ENCODE measurements around the gene MIEF2.

MIEF2 gene

DNA sequence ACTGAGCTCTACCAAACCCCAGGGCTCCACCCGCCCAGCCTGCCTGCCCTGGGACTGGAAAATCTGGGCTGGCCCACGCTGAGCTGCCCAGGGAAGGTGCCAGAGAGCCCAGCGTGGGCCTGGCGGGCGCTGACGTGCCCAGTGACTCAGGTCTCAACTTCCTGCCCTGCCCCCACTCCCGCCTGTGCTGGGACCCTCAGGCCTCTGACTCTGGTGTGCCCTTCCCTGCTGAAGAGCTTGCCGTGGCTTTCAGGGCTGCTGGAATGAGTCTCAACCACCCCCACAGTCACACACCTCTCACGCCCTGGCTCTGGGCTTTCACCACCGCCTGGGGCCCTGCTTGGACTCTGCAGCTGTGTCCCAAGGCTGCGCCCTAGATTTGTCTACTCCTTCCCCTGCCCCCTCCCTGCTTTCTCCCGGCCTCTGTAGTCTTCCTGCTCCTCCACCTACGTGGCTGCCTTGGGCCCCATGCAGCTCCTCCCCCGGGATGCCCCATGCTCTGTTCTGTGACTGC is 24.7 kb upstream of the MIEF2 start:
- DNase-seq (ENCODE audit: low read depth) = no peak

DNA sequence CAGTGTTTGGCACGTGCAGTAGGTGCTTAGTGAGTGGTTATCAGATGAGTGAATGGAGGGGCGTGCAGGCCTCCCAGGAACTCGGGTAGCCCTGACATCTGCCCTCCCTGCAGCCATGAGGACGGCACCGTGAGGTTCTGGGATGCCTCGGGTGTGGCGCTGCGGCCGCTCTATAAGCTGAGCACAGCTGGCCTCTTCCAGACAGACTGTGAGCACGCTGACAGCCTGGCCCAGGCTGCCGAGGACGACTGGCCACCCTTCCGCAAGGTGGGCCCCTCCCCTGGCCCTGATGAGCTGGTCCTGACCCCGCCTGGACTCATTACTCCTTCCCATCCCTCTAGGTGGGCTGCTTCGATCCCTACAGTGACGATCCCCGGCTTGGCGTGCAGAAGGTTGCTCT is 24.0 kb upstream of the MIEF2 start:
- no peak for DNase-seq (ENCODE audit: low read depth)

DNA sequence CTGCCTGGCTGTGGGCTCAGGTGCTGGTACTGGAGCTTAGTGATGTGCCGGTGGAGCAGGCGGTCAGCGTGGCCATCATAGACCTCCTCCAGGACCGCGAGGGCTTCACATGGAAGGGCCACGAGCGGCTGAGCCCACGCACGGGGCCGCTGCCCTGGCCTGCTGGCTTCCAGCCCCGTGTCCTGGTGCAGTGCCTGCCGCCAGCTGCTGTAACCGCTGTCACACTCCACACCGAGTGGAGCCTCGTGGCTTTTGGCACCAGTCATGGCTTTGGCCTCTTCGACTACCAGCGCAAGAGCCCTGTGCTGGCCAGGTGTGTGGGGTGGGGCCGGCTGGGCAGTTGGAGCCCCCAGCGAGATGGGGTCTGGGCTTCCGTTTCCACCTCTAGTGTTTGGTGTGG is 23.0 kb upstream of the MIEF2 start:
- no peak for DNase-seq (ENCODE audit: low read depth)

DNA sequence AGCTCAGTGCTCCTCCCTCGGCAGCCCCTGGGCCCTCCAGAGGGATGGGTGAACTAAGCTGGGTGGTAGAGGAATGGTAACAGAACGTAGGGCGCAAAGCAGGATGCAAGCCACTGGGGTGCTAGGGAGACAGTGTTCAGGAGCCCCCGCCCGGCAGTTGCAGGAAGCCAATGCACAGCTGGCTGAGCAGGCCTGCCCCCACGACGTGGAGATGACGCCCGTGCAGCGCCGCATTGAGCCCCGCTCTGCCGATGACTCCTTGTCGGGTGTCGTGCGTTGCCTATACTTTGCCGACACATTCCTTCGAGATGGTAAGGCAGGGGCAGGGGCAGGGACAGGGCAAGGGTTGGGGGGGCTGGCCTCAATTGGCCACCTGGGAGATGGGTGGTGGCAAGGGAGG is 22.2 kb upstream of the MIEF2 start:
- DNase-seq (ENCODE audit: low read depth) = no peak

DNA sequence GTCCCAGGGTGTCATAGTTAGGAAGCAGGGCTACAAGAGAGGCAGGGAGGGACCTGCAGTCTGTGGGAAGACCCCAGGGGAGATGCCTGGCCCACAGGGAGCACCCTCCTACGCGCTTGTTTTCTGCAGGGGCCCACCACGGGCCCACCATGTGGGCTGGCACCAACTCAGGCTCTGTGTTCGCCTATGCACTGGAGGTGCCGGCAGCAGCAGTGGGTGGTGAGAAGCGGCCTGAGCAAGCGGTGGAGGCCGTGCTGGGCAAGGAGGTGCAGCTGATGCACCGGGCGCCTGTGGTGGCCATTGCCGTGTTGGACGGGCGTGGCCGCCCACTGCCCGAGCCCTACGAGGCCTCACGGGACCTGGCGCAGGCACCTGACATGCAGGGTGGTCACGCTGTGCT is 20.0 kb upstream of the MIEF2 start:
- DNase-seq (ENCODE audit: low read depth) = no peak

DNA sequence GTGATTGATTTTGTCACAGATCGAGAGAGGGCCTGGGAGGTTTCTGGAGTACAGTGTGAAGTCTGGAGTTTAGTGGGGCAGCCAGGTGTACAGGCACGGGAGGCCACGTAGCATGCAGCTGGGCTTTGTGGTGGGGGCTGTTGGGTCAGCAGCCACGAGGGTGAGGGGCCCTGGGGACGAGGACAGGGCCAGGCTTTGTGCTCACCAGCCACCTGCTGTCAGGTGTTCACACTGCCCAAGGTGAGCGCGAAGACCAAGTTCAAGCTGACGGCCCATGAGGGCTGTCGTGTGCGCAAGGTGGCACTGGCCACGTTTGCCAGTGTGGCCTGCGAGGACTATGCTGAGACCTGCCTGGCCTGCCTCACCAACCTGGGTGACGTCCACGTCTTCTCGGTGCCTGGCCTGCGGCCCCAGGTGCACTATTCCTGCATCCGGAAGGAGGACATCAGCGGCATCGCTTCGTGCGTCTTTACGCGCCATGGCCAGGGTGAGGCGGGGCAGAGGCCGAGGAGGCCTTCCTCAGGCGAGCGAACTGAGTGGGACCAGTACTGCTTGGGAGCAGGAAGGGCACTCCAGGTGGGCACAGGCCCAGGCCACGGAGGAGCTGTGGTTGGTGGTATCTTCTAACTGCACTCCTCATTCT is 19.1 kb upstream of the MIEF2 start:
- no peak for DNase-seq (ENCODE audit: low read depth)

DNA sequence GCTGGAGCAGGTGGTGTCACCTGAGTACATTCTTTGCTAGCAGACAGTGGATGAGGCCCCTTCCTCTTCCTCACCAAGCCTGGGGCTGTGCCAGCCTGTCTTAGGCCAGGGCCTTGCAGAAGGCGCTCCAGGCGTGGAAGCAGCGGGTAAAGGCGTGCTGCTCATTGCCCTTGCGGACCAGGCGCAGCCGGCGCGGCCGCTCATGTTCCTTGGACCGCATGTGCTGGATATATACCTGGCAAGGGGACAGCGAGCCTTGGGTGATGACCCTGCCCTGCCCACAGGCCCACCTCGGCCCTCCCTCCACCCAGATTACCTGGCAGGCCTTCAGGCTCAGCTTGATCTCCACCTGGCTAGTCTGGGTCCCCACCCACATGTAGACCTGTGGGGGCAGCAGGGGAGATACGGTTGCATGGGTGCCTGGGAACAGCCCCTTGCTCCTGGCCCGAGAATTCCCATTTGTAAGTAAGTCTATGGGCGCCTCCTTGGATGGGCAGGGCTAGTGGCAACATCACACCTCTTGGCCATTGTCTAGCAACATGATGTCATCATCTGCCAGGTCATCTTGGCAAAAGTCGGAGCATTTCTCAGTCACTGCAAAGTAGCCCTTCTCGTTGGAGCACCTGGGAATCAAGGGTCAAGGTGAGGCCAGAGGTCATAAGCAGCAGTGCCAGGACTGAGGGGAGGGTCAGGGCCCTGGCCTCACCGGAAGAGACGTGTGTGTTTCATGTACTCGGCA is 15.3 kb upstream of the MIEF2 start:
- no peak for DNase-seq (ENCODE audit: low read depth)

DNA sequence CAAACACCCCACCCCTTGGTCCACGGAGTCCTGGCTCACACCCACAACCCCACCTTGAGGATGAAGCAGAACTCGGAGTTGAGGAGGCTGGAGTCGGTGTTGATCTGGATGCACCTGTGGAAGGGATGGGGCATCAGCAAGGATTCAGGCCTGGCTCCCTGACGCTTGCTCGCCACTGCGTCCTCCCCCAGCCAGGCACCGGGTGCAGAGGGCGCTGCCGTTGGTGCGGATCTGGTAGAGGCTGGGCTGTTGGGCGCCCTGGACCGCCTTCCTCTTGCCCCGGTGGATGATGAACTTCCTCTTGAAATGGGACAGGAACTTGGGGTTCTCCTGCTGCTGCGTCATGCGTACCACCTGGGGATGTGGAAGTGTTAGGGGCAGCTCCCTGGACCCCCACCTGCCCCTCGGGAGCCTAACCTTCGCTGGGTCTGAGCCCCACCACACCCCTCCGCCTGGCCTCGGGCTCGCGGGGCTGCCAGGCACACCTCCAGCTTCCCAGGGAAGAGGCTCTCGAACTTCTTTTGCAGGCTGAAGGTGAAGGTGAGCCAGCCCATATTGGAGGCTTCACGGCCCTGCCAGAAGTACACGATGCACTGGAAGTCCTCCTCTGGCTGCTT is 14.2 kb upstream of the MIEF2 start:
- no peak for DNase-seq (ENCODE audit: low read depth)

DNA sequence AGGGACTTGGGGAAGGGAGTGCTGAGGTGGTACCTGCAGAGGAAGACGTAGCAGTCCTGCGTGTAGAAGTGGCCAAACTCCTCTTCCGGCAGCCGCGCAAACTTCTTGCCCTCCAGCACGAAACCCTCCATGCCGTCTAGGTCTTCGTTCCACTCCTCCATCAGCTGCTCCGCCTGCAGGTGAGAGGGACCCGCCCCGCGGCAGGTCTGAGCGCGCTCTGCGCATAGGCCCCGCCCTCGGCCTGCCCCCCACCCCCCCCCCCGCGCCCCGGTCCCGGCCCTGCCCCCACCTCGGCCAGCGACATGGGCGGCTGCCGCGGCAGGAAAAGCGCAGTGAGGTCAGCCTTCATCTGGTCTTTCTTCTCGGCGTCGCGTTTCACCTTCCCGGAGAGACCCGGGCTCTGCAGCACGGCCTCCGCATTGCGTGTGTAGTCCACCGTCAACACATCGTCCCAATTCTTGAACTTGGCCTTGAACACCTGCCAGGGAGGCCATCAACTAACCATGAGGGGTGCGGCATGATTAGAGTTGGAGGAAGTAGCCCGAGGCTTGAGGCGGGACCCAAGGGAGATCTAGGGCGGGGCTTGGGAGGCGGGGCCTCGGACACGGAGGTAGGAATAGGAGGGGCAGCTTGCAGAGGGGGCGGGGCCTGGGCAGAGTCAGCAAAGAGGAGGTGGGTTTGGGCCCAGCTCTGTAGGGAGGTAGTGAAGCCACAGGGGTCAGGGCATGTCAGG is 13.4 kb upstream of the MIEF2 start:
- no peak for DNase-seq (ENCODE audit: low read depth)

DNA sequence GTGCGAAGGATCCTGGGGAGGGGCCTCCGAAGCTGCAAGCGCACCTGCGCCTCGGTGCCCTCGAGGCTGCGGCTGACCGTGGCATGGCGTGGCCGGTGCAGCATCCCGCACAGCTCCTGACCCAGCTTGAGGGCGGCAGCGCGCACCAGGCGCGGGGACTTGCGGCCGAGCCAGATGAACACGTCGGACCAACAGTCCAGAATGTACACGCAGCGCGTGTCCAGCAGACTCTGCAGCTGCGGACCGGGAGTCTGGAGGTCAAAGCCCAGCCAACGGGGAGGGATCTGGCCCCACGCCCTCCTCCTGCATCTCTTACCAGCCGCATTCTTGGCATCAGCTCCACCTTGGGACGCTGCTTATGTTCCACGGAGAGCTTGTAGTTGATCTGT is 12.9 kb upstream of the MIEF2 start:
- no peak for DNase-seq (ENCODE audit: low read depth)

DNA sequence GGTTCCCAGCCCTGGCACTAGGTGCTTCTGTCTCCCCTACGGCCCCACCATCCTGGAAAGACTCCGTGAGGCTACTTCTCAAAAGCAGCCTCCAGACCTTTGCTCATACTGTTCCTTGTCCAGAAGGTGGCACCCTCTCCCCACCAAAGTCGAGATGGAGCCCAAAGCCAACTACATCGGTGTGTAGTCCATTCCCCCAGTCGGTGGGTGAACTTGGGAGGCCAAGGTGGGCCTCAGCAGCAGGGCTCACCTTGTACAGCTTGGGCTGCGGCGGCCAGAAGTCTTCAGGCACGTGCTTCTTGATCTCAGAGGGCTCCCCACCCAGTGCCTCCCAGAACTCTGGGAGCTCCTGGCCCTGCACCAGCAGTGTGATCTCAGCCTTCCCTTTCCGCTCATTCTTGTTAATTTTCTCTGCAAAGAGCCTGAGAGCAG is 12.1 kb upstream of the MIEF2 start:
- peak; percentile 44 for DNase-seq (ENCODE audit: low read depth)

DNA sequence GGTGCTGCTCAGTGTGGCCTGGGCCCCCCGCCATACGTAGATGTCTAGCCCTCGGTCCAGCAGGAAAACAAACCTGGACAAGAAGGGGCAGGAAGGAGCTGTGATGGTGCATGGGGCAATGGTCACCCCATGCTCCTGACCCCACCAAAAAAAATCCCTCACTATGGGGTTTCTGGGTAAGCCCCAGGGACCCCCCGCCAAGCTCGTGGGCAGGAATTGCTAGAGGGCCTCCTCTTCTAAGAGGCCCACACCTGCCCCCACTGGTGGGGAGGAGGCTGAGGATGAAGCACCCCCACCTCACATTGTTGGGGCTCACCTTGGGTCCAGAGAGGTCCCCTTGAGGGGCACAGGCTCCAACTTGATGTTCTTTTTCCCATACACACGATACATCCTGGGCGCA is 11.7 kb upstream of the MIEF2 start:
- DNase-seq (ENCODE audit: low read depth) = no peak

DNA sequence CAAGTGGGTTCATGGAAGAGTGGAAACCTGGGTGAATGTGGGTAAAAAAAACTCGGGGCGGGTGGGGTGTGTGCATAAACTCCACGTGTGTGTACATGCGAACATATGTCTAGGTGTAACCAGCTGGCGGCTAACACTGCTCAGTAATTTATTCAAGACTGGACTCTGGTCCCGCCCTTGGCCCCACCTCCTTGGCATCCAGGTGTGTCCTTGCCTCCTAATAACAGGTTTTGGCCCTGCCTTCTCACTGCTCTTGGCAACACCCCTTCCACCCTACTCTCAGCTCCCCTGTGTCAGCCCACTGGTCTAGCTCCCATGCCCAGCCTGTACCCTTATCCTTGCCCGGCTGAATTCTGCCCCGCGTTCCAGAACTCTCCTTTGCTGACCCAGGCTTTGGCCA is 10.2 kb upstream of the MIEF2 start:
- no peak for DNase-seq (ENCODE audit: low read depth)

DNA sequence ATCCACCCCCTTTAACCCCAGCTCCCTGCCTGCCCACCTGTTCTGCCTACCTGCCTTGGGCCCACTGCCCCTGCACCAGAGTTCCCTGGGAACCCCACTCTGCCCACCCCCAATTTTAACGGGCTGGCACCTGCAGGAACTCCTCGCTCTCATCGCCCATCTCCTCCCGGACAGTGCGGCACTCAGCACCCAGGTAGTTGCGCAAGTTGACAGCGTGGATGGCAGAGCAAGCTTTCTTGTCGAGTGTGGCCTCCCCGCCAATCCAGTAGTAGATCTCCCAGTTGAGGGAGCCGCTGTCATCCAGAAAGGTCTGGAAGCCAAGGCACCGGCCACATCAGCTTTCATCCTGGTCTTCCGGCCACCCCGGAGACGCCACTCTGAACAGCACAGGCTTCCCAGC is 9.8 kb upstream of the MIEF2 start:
- DNase-seq (ENCODE audit: low read depth) = no peak

DNA sequence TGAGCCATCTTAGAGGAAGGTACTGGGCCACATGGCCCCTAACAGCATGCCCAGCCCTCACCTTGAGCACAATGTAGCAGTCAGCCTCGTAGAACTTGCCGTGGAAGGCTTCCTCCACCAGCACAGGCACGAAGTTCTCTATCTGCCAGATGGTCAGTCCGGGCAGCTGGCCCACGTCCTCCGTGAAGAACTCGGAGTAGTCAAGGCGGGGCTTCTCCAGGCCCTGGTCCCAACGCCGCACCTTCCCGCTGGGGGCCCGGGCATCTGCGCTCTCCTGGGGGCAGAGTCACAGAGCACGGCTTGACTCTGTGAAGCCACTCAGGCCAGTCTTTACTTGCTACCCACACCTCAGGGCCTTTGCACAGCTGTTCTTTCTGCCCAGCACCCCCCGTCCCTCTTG is 9.3 kb upstream of the MIEF2 start:
- no peak for DNase-seq (ENCODE audit: low read depth)

DNA sequence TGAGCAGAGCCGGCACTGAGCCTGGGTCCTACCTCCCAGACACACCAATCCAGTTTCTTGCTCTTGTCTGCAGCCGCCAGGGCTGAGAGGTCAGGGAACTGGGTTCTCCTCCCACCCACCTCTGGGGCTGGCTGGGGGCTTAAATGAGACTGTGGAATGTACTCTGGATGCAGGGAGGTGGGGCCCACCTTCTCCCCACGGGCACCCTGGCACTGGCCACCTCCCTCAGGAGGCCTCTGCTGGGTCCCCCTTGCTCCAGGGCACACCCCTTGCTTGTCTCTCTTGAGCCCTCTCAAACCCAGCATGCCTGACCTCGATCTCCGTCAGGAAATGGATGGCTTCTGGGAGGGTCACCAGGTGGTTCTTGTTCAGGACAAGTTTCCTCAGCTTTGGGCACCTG is 8.3 kb upstream of the MIEF2 start:
- DNase-seq (ENCODE audit: low read depth) = no peak

DNA sequence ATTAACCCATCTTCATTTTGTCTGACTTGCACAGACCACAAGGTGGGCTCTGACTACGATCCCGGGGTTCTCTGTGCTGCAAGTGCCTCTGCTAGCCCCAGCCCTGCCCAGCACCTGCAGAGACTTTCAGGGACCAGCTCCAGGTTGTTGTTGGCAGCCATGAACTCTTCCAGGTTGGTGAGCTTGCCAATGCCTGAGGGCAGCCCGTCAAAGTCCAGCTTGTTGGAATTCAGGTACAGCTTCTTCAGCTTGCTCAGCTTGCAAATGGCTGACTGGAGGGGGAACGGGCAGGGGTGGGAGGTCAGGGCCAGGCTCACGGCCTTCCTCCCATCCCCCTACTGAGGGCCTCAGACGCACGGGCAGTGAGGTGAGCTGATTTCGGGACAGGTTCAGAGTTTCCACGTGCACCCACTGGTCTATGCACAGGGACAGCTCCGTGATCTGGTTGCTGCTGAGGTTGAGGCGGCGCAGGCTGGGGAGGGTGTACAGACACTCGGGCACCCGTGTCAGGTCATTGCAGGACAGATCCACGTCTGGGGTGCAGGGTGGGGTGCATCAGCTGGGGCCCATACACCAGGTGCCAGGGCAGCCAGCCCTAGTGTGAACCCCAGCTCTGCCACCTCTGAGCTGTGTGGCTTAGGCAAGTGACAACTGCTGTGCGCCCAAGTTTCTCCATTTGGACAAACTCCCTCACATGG is 7.1 kb upstream of the MIEF2 start:
- DNase-seq (ENCODE audit: low read depth) = no peak

DNA sequence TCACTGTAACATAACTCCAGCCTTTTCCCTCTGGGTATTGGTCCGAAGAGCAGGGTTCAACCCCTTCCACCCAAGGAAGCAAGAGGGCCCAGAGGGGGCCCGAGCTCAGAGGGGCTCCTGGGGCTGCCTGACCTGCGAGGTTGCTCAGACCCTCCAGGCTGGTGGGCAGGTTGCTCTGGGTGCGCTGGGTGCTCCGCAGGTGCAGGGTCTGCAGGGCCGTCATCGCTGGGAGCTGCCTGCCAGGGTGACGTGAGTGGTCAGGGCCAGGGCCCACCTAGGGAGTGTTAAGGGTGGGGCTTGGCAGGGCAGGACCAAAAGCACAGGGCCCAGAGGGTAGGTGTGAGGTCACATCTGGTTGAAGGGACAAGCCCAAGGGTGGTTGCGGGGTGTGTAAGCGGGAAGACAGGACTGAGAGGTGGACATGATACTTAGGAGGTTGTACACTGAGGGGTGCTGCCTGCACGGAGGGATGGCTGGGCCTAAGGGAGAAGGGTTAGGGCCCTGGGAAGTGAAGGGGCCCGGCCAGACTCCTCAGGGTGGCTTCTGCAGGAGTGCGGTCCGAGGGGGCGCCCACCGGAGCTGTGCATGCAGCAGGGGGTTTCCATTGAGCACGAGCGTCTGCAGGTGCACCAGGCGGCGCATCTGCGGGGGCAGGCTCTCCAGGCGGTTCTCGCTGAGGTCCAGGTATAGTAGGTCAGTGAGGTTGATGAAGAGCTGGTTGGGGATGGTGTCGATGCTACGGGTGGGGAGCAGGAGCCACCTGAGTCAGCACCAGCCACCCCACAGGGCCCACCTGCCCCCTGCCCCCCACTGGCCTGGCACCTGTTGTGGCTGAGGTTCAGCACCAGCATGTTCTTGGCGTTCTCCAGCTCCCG is 6.3 kb upstream of the MIEF2 start:
- DNase-seq (ENCODE audit: low read depth) = no peak

DNA sequence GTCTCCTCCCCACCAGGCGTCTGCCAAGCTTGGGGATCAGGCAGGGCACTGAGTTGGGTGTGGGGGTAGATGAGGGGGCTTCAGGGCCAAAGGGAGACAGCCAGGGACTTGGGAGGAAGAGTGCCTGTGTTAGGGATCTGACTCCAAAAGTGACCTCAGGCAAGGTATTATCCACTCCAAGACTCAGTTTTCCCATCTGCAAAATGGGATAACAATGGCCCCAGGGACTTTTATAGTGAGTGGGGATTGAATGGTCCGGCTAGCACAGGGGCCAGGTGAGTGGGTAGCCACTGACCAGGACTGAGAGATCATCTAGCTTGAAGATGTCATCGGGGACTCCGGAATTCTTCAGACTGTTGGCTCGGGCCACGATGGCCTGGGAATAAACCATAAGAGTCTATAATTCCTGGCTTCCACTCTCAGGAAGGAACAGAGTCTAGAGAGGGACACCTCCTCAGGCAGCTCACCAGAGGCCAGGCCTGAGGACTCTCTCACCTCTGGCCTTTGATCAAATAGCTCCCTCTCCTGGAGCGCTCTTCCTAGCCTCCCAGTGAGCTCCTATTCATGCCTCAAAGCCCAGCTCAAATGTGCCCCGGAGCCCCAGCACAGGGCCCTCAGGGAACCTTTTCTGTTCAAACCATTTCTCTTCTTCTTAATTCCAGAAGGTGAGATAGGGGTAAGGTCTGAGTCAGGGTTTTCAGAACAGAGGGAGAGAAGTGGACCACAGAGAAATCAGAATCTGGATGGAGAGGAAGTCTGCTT is 5.4 kb upstream of the MIEF2 start:
- DNase-seq (ENCODE audit: low read depth) = no peak

DNA sequence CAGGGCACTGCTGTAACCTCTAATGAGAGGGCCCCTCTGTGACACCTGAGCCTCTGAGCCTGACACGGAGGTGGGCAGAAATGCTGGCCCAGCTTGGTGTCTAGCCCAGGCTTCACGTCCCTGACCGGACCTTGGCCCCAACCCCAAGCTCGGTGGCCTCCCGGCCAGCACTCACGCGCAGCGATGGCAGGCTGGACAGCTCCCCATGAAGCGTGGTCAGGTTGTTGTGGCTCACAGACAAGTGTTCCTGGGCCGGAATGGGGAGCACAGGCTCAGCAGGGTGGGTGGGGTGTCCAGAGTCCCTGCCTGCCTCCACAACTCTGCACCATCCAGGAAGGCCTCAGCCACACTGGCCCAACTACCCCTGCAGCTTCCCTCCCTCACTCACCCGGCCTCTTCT is 4.1 kb upstream of the MIEF2 start:
- DNase-seq (ENCODE audit: low read depth) = no peak
